H9 (cell line): ENCODE measurements around the gene TPRN. TPM values are rescaled to one million over a fixed set of nuclear protein-coding genes. Genes with fewer than 3 reads are reported as not detected.

Experiments used
- DNase-seq: peaks from one replicate; pipeline ENCODE4 v3.0.0-alpha.2; 2017
- H2AFZ ChIP-seq: one replicate; pipeline ENCODE4 v1.6.1; 2013; ENCODE audit warnings: mild to moderate bottlenecking, low read length, control low read depth, moderate library complexity
- H2AK5ac ChIP-seq: 2 replicates; pipeline ENCODE4 v1.6.1; 2013; ENCODE audit warnings: low read length, control low read depth, mixed read lengths; ENCODE audit not compliant: insufficient read length
- H2BK120ac ChIP-seq: one replicate; pipeline ENCODE4 v1.6.1; 2013; ENCODE audit warnings: low read depth, mild to moderate bottlenecking, low read length, control low read depth, inconsistent platforms; ENCODE audit not compliant: poor library complexity, severe bottlenecking
- H2BK12ac ChIP-seq: 2 replicates; pipeline ENCODE4 v1.6.1; 2013; ENCODE audit warnings: low read length, control low read depth, mixed read lengths, low read depth; ENCODE audit not compliant: insufficient read length
- H2BK15ac ChIP-seq: 2 replicates; pipeline ENCODE4 v1.6.1; 2013; ENCODE audit warnings: low read depth, low read length, control low read depth
- H2BK20ac ChIP-seq: one replicate; pipeline ENCODE4 v1.6.1; 2013; ENCODE audit warnings: low read depth, mild to moderate bottlenecking, low read length, control low read depth, inconsistent platforms; ENCODE audit not compliant: poor library complexity, severe bottlenecking
- H2BK5ac ChIP-seq: 2 replicates; pipeline ENCODE4 v1.6.1; 2013; ENCODE audit warnings: low read length, control low read depth, mixed read lengths; ENCODE audit not compliant: insufficient read length
- H3K14ac ChIP-seq: 2 replicates; pipeline ENCODE4 v1.6.1; 2013; ENCODE audit warnings: low read length, control low read depth; ENCODE audit not compliant: insufficient read depth
- H3K18ac ChIP-seq: 2 replicates; pipeline ENCODE4 v1.6.1; 2013; ENCODE audit warnings: low read depth, mild to moderate bottlenecking, mixed read lengths, low read length, control low read depth; ENCODE audit not compliant: insufficient read length
- H3K23ac ChIP-seq: 2 replicates; pipeline ENCODE4 v1.6.1; 2013; ENCODE audit warnings: low read length, control low read depth, mixed read lengths, low read depth; ENCODE audit not compliant: insufficient read length
- H3K23me2 ChIP-seq: 2 replicates; pipeline ENCODE4 v1.6.1; 2013; ENCODE audit warnings: low read depth, mild to moderate bottlenecking, mixed read lengths, low read length, control low read depth; ENCODE audit not compliant: insufficient read length, poor library complexity, severe bottlenecking
- H3K27ac ChIP-seq: 2 replicates; pipeline ENCODE4 v1.5.1; 2013; ENCODE audit warnings: low read length, control low read depth, mixed read lengths, low read depth; ENCODE audit not compliant: insufficient read length
- H3K27me3 ChIP-seq: 2 replicates; pipeline ENCODE4 v1.6.1; 2013; ENCODE audit warnings: low read length, control low read depth, inconsistent platforms; ENCODE audit not compliant: insufficient read depth
- H3K4ac ChIP-seq: 2 replicates; pipeline ENCODE4 v1.6.1; 2013; ENCODE audit warnings: low read depth, mild to moderate bottlenecking, control low read depth, inconsistent platforms, low read length, moderate library complexity
- H3K4me1 ChIP-seq: 2 replicates; pipeline ENCODE4 v1.6.1; 2013; ENCODE audit warnings: low read length, control low read depth, inconsistent platforms; ENCODE audit not compliant: insufficient read depth
- H3K4me2 ChIP-seq: 2 replicates; pipeline ENCODE4 v1.6.1; 2013; ENCODE audit warnings: low read length, control low read depth, mixed read lengths; ENCODE audit not compliant: insufficient read length, insufficient read depth
- H3K56ac ChIP-seq: 2 replicates; pipeline ENCODE4 v1.6.1; 2013; ENCODE audit warnings: low read depth, mild to moderate bottlenecking, mixed read lengths, low read length, control low read depth; ENCODE audit not compliant: insufficient read length
- H3K79me1 ChIP-seq: 2 replicates; pipeline ENCODE4 v1.6.1; 2013; ENCODE audit warnings: low read depth, mild to moderate bottlenecking, moderate library complexity, low read length, control low read depth, inconsistent platforms; ENCODE audit not compliant: insufficient read depth, poor library complexity, severe bottlenecking
- H3K79me2 ChIP-seq: 2 replicates; pipeline ENCODE4 v1.6.1; 2013; ENCODE audit warnings: low read length, control low read depth, inconsistent platforms; ENCODE audit not compliant: insufficient read depth
- H3K9ac ChIP-seq: 2 replicates; pipeline ENCODE4 v1.6.1; 2013; ENCODE audit warnings: low read length, control low read depth, mixed read lengths; ENCODE audit not compliant: insufficient read length; ENCODE audit errors: extremely low read depth
- H3K9me3 ChIP-seq: one replicate; pipeline ENCODE4 v1.6.1; 2013; ENCODE audit warnings: low read depth, low read length, inconsistent platforms; ENCODE audit not compliant: control insufficient read depth
- H3T11ph ChIP-seq: one replicate; pipeline ENCODE4 v1.6.1; 2013; ENCODE audit warnings: mild to moderate bottlenecking, low read length, control low read depth, inconsistent platforms
- H4K20me1 ChIP-seq: one replicate; pipeline ENCODE4 v1.6.1; 2013; ENCODE audit not compliant: control insufficient read depth, insufficient read length, insufficient read depth
- H4K5ac ChIP-seq: 2 replicates; pipeline ENCODE4 v1.6.1; 2013; ENCODE audit warnings: low read depth, mild to moderate bottlenecking, mixed read lengths, low read length, control low read depth; ENCODE audit not compliant: insufficient read length
- H4K8ac ChIP-seq: replicated peaks from 2 replicates; pipeline ENCODE4 v1.6.1; 2013; ENCODE audit warnings: low read length, control low read depth, mixed read lengths, low read depth; ENCODE audit not compliant: insufficient read length
- H4K91ac ChIP-seq: 2 replicates; pipeline ENCODE4 v1.6.1; 2013; ENCODE audit warnings: low read depth, mild to moderate bottlenecking, moderate library complexity, mixed read lengths, low read length, control low read depth; ENCODE audit not compliant: insufficient read length
- H3K27ac Mint-ChIP-seq, 3 experiments: 2 replicates in 2 of 3; 3 replicates in 1 of 3; pipeline ENCODE4 v1.8.0; 2020 to 2021; ENCODE audit warnings: mixed read lengths in 3 of 3, mild to moderate bottlenecking in 1 of 3, moderate library complexity in 1 of 3
- H3K27me3 Mint-ChIP-seq: 2 replicates; pipeline ENCODE4 v1.8.0; 2021; ENCODE audit warnings: low read depth, mild to moderate bottlenecking, moderate library complexity, mixed read lengths
- H3K36me3 Mint-ChIP-seq, 3 experiments: 2 replicates in 2 of 3; 3 replicates in 1 of 3; pipeline ENCODE4 v1.8.0; 2020 to 2021; ENCODE audit warnings: low read depth in 3 of 3, mixed read lengths in 3 of 3; ENCODE audit not compliant: insufficient read depth in 1 of 3
- H3K4me1 Mint-ChIP-seq, 2 experiments: 2 replicates each; pipeline ENCODE4 v1.8.0; 2020; ENCODE audit warnings: mixed read lengths in 2 of 2
- H3K4me3 Mint-ChIP-seq, 2 experiments: 2 replicates in 1 of 2; 3 replicates in 1 of 2; pipeline ENCODE4 v1.8.0; 2020 to 2021; ENCODE audit warnings: mild to moderate bottlenecking in 2 of 2, mixed read lengths in 2 of 2, moderate library complexity in 1 of 2
- H3K9me3 Mint-ChIP-seq, 2 experiments: 2 replicates in 1 of 2; 3 replicates in 1 of 2; pipeline ENCODE4 v1.8.0; 2020; ENCODE audit warnings: mild to moderate bottlenecking in 2 of 2, mixed read lengths in 2 of 2, moderate library complexity in 1 of 2
- WGBS: extraction: QIAGEN DNeasy Blood & Tissue Kit; methylation state at CpG from one replicate; pipeline ENCODE4 v1.1.7; 2013; ENCODE audit warnings: missing lambda C conversion rate, low lambda C conversion rate, mixed read lengths; ENCODE audit not compliant: insufficient read length; ENCODE audit errors: extremely low coverage; 5-methylcytosine and 5-hydroxymethylcytosine counted together
- total RNA-seq: library from RNA; stranded (reverse); gene quantifications from 2 replicates; pipeline ENCODE4 v1.2.1, GENCODE V29; 2021
- TF ChIP-seq, protein P1 (sequence below): fragments of 200-600 bp; sonication (generic); conservative IDR thresholded peaks from 3 replicates; pipeline ENCODE4 v1.8.0; 2021; ENCODE audit warnings: antibody characterized with exemption, mild to moderate bottlenecking

TPRN gene
- total RNA-seq, 1 experiment from 2014 or later: 30.7 TPM

DNA sequence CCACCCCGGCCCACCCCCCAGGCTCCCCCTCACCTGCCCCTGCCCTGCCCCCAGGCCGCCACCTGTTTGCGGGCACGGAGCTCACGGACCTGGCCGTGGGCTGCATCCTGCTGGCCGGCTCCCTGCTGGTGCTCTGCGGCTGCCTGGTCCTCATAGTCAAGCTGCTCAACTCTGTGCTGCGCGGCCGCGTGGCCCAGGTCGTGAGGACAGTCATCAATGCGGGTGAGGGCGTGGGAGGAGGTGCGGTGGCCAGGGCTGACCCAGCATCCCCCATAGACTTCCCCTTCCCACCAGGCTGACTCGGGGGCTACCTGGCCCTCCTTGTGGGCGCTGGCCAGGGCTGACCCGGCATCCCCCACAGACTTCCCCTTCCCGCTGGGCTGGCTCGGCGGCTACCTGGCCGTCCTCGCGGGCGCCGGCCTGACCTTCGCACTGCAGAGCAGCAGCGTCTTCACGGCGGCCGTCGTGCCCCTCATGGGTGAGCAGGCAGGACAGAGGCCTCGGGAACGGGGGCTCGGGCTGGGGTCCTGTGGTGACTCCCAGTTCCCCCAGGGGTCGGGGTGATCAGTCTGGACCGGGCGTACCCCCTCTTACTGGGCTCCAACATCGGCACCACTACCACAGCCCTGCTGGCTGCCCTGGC is 33.6 kb upstream of the TPRN start:
- Histone ChIP-seq H3K4ac (no peak overlapping the region), H2BK15ac (no peak overlapping the region), H3K18ac (no peak overlapping the region), H3K79me1 (no peaks in the 10 kb centered on the region), H3K27ac (no peak overlapping the region), H3K79me2 (no peaks in the 10 kb centered on the region), H3T11ph (no peak overlapping the region), H3K56ac (no peak overlapping the region), H2BK12ac (no peak overlapping the region), H2BK120ac (no peak overlapping the region), H3K27me3 (no peaks in the 10 kb centered on the region), H4K5ac (no peak overlapping the region), H3K23ac (no peak overlapping the region), H2BK20ac (no peak overlapping the region), H3K23me2 (no peaks in the 10 kb centered on the region), H3K4me2 (no peak overlapping the region), H3K9ac (no peak overlapping the region), H2AFZ (no peak overlapping the region), H4K20me1 (no peaks in the 10 kb centered on the region), H3K9me3 (no peaks in the 10 kb centered on the region), H3K4me1 (peaks cover 3% of the 10 kb centered on the region; the same call in 1 of the 2 replicates), H4K8ac (no peak overlapping the region), H2AK5ac (no peak overlapping the region), H2BK5ac (no peak overlapping the region), H3K14ac (no peak overlapping the region; the same call in 1 of the 2 replicates), H4K91ac (no peak overlapping the region)
- Mint-ChIP-seq H3K27ac (no peak overlapping the region; a peak in 1 of 7 replicates), H3K27me3 (peaks cover 7% of the 10 kb centered on the region), H3K4me1 (peaks cover 11 to 18% of the 10 kb centered on the region in 2 experiments), H3K4me3 (no peak overlapping the region), H3K36me3 (peaks cover 0 to 5% (median 0%) of the 10 kb centered on the region in 3 experiments; a peak in 3 of 7 replicates), H3K9me3 (no peaks in the 10 kb centered on the region)
- no CpG with 5 or more reads among the region's 40 CpGs for WGBS
- TF ChIP-seq, protein P1, sequence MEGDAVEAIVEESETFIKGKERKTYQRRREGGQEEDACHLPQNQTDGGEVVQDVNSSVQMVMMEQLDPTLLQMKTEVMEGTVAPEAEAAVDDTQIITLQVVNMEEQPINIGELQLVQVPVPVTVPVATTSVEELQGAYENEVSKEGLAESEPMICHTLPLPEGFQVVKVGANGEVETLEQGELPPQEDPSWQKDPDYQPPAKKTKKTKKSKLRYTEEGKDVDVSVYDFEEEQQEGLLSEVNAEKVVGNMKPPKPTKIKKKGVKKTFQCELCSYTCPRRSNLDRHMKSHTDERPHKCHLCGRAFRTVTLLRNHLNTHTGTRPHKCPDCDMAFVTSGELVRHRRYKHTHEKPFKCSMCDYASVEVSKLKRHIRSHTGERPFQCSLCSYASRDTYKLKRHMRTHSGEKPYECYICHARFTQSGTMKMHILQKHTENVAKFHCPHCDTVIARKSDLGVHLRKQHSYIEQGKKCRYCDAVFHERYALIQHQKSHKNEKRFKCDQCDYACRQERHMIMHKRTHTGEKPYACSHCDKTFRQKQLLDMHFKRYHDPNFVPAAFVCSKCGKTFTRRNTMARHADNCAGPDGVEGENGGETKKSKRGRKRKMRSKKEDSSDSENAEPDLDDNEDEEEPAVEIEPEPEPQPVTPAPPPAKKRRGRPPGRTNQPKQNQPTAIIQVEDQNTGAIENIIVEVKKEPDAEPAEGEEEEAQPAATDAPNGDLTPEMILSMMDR: no peak
- DNase-seq: no peak
